Measurements from ENCODE around the gene C2CD5.

DNA sequence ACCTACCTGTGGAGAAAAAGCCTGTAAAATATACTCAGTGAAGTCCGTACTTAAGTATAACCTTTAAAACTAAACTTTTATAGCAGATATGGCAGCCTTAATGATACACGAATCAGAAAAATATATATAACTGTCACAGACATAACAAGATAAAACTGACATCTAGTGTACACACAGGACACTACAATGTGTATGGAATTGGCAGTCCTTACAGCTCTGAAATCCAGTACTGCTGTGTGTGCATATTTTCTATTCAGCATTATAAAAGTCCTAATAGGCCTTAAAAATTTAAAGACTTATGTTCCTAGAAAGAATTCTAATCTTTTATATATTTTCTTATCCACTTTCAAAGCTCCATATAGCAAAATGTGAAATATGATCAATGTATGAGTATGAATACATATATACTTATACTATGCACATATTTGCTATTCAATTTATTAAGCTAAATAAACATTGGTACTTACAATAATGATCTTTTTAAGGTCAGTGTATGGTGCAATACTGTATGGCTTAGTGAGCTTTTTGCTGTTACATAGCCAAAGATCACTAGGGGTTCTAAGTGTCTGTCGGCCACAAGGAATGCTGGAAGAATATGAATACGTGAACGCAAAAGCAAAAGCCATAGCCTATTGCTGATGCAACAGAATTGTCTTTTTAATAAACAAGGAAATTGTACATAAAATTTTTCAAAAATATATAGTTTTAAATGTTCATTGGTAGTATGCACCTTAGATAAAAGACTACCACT, 69.2 kb downstream of the C2CD5 start:
- TF ChIP-seq, protein P1, sequence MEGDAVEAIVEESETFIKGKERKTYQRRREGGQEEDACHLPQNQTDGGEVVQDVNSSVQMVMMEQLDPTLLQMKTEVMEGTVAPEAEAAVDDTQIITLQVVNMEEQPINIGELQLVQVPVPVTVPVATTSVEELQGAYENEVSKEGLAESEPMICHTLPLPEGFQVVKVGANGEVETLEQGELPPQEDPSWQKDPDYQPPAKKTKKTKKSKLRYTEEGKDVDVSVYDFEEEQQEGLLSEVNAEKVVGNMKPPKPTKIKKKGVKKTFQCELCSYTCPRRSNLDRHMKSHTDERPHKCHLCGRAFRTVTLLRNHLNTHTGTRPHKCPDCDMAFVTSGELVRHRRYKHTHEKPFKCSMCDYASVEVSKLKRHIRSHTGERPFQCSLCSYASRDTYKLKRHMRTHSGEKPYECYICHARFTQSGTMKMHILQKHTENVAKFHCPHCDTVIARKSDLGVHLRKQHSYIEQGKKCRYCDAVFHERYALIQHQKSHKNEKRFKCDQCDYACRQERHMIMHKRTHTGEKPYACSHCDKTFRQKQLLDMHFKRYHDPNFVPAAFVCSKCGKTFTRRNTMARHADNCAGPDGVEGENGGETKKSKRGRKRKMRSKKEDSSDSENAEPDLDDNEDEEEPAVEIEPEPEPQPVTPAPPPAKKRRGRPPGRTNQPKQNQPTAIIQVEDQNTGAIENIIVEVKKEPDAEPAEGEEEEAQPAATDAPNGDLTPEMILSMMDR (IDR thresholded peaks at IDR 0.05) = no peak
- no peak for TF ChIP-seq POLR2AphosphoS5 (IDR thresholded peaks at IDR 0.05; ENCODE audit: low read depth, low read length)
- no peak for TF ChIP-seq SIN3A (IDR thresholded peaks at IDR 0.05; ENCODE audit: borderline replicate concordance, insufficient read depth, low read depth, low read length)
